Neural cell (in vitro differentiated cells): ENCODE measurements around the gene SPOCK1.

Experiments
- CTCF ChIP-seq: fragments of 450-650 bp; IDR thresholded peaks from 2 replicates; pipeline ENCODE4 v1.5.1; 2014; ENCODE audit warnings: antibody characterized with exemption, mild to moderate bottlenecking, moderate library complexity; ENCODE audit not compliant: poor library complexity, severe bottlenecking
- EP300 ChIP-seq: fragments of 450-650 bp; conservative IDR thresholded peaks from 2 replicates; pipeline ENCODE4 v1.6.1; 2014; ENCODE audit warnings: antibody characterized with exemption, mild to moderate bottlenecking, moderate library complexity; ENCODE audit not compliant: poor library complexity, severe bottlenecking
- EZH2 ChIP-seq: fragments of 200-600, 300-800 bp; shearing (Covaris generic), sonication (generic); IDR thresholded peaks from 2 replicates; pipeline ENCODE4 v1.6.1; 2014; ENCODE audit warnings: antibody characterized with exemption, low read length, borderline replicate concordance, mild to moderate bottlenecking; ENCODE audit not compliant: insufficient read depth, poor library complexity, severe bottlenecking
- MXI1 ChIP-seq: fragments of 450-650 bp; conservative IDR thresholded peaks from 2 replicates; pipeline ENCODE4 v1.6.1; 2014; ENCODE audit warnings: antibody characterized with exemption, mild to moderate bottlenecking; ENCODE audit not compliant: poor library complexity, severe bottlenecking
- POLR2AphosphoS5 ChIP-seq: IDR thresholded peaks from 2 replicates; pipeline ENCODE4 v1.6.1; 2012
- RAD21 ChIP-seq: fragments of 450-650 bp; conservative IDR thresholded peaks from 2 replicates; pipeline ENCODE4 v1.6.1; 2014; ENCODE audit warnings: antibody characterized with exemption, mild to moderate bottlenecking, moderate library complexity
- REST ChIP-seq: IDR thresholded peaks from 2 replicates; pipeline ENCODE4 v1.6.1; 2012; ENCODE audit warnings: borderline replicate concordance
- SMC3 ChIP-seq: fragments of 450-650 bp; conservative IDR thresholded peaks from 2 replicates; pipeline ENCODE4 v1.6.1; 2014; ENCODE audit warnings: antibody characterized with exemption, mild to moderate bottlenecking, moderate library complexity; ENCODE audit not compliant: poor library complexity
- TAF1 ChIP-seq: IDR thresholded peaks from 2 replicates; pipeline ENCODE4 v1.6.1; 2012; ENCODE audit warnings: low read depth

GRCh38 chr5:136984772-136985446, 514.2 kb downstream of the SPOCK1 start:
- TF ChIP-seq RAD21 = no peak
- TF ChIP-seq CTCF = no peak
- TF ChIP-seq POLR2AphosphoS5 = no peak
- no peak for TF ChIP-seq SMC3
- no peak for TF ChIP-seq EP300
- no peak for TF ChIP-seq EZH2
- TF ChIP-seq TAF1 = no peak
- no peak for TF ChIP-seq REST
- TF ChIP-seq MXI1 = no peak
